Lung (tissue), 12 donors: ENCODE results near the gene HS6ST1. TPM values are rescaled to one million over a fixed set of nuclear protein-coding genes. Genes with fewer than 3 reads are reported as not detected.
"Not testable (repeated sequence)": the region's sequence is repeated elsewhere in the genome, so short reads cannot be mapped to it uniquely, and the experiment has no call there.

Experiments
- ATAC-seq: fragments of 200-7000 bp; cut with Tn5 transposase; one replicate; pipeline ENCODE4 v1.9.1; 2020; ENCODE audit warnings: moderate number of reproducible peaks; ENCODE audit not compliant: insufficient read depth, low FRiP score
- DNase-seq, 3 donors: peaks; one replicate each; pipeline ENCODE4 v3.0.0-alpha.2; 2013 to 2017
- H3K27ac ChIP-seq, 2 donors: one replicate each; pipeline ENCODE4 v1.5.1; 2013; ENCODE audit warnings: mild to moderate bottlenecking in 2 of 2, moderate library complexity in 2 of 2, control low read depth in 1 of 2, inconsistent platforms in 1 of 2, low read depth in 1 of 2, low read length in 1 of 2
- H3K27me3 ChIP-seq, 3 donors: one replicate each; pipeline ENCODE4 v1.5.1; 2013; ENCODE audit warnings: low read length in 2 of 3; ENCODE audit not compliant: control insufficient read depth in 3 of 3, insufficient read depth in 3 of 3
- H3K36me3 ChIP-seq, 4 donors: one replicate each; pipeline ENCODE4 v1.5.1; 2013; ENCODE audit warnings: low read length in 4 of 4, mild to moderate bottlenecking in 1 of 4, moderate library complexity in 1 of 4; ENCODE audit not compliant: control insufficient read depth in 4 of 4, insufficient read depth in 4 of 4
- H3K4me1 ChIP-seq, 5 donors: one replicate each; pipeline ENCODE4 v1.5.1; 2013; ENCODE audit warnings: low read length in 5 of 5, mild to moderate bottlenecking in 2 of 5, moderate library complexity in 1 of 5; ENCODE audit not compliant: control insufficient read depth in 5 of 5, insufficient read depth in 5 of 5
- H3K4me3 ChIP-seq: one replicate; pipeline ENCODE4 v1.5.1; 2013; ENCODE audit warnings: mild to moderate bottlenecking, control low read depth, moderate library complexity
- H3K9ac ChIP-seq, 2 donors: one replicate each; pipeline ENCODE4 v1.5.1; 2013; ENCODE audit warnings: low read length in 2 of 2, control low read depth in 1 of 2; ENCODE audit not compliant: insufficient read depth in 1 of 2
- H3K9me3 ChIP-seq, 4 donors: one replicate each; pipeline ENCODE4 v1.5.1; 2013; ENCODE audit warnings: low read length in 3 of 4, mild to moderate bottlenecking in 1 of 4, moderate library complexity in 1 of 4; ENCODE audit not compliant: control insufficient read depth in 4 of 4, insufficient read depth in 3 of 4
- CTCF ChIP-seq: IDR thresholded peaks from 2 replicates; pipeline ENCODE4 v1.5.1; 2012; ENCODE audit warnings: mild to moderate bottlenecking; ENCODE audit errors: control extremely low read depth, extremely low read depth
- WGBS, 2 donors: extraction: QIAGEN DNeasy Blood & Tissue Kit; methylation state at CpG; one replicate each; pipeline ENCODE4 v1.1.7; 2013; 5-methylcytosine and 5-hydroxymethylcytosine counted together
- polyA plus RNA-seq, 2 donors: library from polyadenylated mRNA; stranded (reverse); fragments of 200-250 nt; gene quantifications; one replicate each; pipeline ENCODE4 v1.2.1, GENCODE V29; 2013
- total RNA-seq, 2 donors: library from RNA; depleted of rRNA in 1 of 2; stranded (reverse); fragments of >200 nt in 1 of 2; gene quantifications; one replicate each; pipeline ENCODE4 v1.2.1, GENCODE V29; 2014 to 2021
- donor health status: control.
- donor health status: control.
- donor health status: Bipolar disorder and iron deficiency.
- donor health status: healthy.
- donor health status: DM: yes; HTN: yes; CAD: no.

HS6ST1 gene
- total and polyA plus RNA-seq, 4 donors, result 15.1 to 37.7 (median 29.1) TPM

GRCh38 chr2:128267649-128268048 lies 51.0 kb downstream of the HS6ST1 start:
- not testable (repeated sequence) for H3K27me3 ChIP-seq, H3K9me3 ChIP-seq, H3K9ac ChIP-seq, DNase-seq, H3K4me1 ChIP-seq, ATAC-seq, H3K27ac ChIP-seq, H3K36me3 ChIP-seq, H3K4me3 ChIP-seq
- WGBS, 2 donors, result 94 to 95% methylated on average over 11 of the region's 11 CpGs

- ATAC-seq, H3K27me3 ChIP-seq, H3K36me3 ChIP-seq, DNase-seq, H3K4me1 ChIP-seq, H3K27ac ChIP-seq, H3K9ac ChIP-seq, H3K9me3 ChIP-seq, H3K4me3 ChIP-seq: not testable (repeated sequence)
- 89 to 93% methylated on average over 6 of the region's 9 CpGs for WGBS, 2 donors
Measured at GRCh38 chr2:128267197-128267596, 51.5 kb downstream of the HS6ST1 start.

GRCh38 chr2:128266463-128266862 lies 52.2 kb downstream of the HS6ST1 start:
- WGBS, 2 donors, result 87 to 92% methylated on average over 8 of the region's 8 CpGs
- not testable (repeated sequence) for H3K9me3 ChIP-seq, H3K4me3 ChIP-seq, ATAC-seq, H3K9ac ChIP-seq, H3K27me3 ChIP-seq, H3K4me1 ChIP-seq, DNase-seq, H3K27ac ChIP-seq, H3K36me3 ChIP-seq

GRCh38 chr2:128265608-128265993 lies 53.1 kb downstream of the HS6ST1 start:
- H3K27me3 ChIP-seq, H3K9me3 ChIP-seq, ATAC-seq, DNase-seq, H3K27ac ChIP-seq, H3K4me3 ChIP-seq, H3K36me3 ChIP-seq, H3K9ac ChIP-seq, H3K4me1 ChIP-seq: not testable (repeated sequence)
- WGBS, 2 donors, result 65 to 69% methylated on average over 4 of the region's 9 CpGs

GRCh38 chr2:128264881-128265607 lies 53.6 kb downstream of the HS6ST1 start:
- H3K27me3 ChIP-seq, result no peaks in the 10 kb centered on the region
- no peak overlapping the region for H3K27ac ChIP-seq
- TF ChIP-seq CTCF, result no peak
- no peaks in the 10 kb centered on the region for H3K9me3 ChIP-seq
- H3K4me3 ChIP-seq, result no peak overlapping the region
- H3K4me1 ChIP-seq, result peaks cover 0 to 9% (median 2%) of the 10 kb centered on the region in 5 donors
- WGBS, 2 donors, result 87 to 89% methylated on average over 12 of the region's 12 CpGs
- ATAC-seq (no peak), DNase-seq (no peak)
- H3K36me3 ChIP-seq, result peaks cover 0 to 4% (median under 1%) of the 10 kb centered on the region in 4 donors
- no peak overlapping the region for H3K9ac ChIP-seq
